ENCODE measurements around the gene CD151. TPM values are rescaled to one million over a fixed set of nuclear protein-coding genes. Genes with fewer than 3 reads are reported as not detected.

CD151 gene
- total RNA-seq, 1 donor from 2014 or later: 44.1 TPM

- DNase-seq: no peak
Observed at GRCh38 chr11:858053-858761, 25.5 kb downstream of the CD151 start.

- DNase-seq: no peak
Observed at GRCh38 chr11:858762-859339, 26.1 kb downstream of the CD151 start.

- peak; percentile 71 for DNase-seq
Observed at GRCh38 chr11:859394-860131, 26.8 kb downstream of the CD151 start.

GRCh38 chr11:860234-861104 lies 27.7 kb downstream of the CD151 start:
- DNase-seq: no peak

GRCh38 chr11:861105-861479 lies 28.3 kb downstream of the CD151 start:
- no peak for DNase-seq

GRCh38 chr11:862081-862661 lies 29.4 kb downstream of the CD151 start:
- no peak for DNase-seq

- DNase-seq: no peak
Observed at GRCh38 chr11:862696-863022, 29.9 kb downstream of the CD151 start.

- no peak for DNase-seq
Observed at GRCh38 chr11:863023-863909, 30.5 kb downstream of the CD151 start.

GRCh38 chr11:863910-864827 lies 31.4 kb downstream of the CD151 start:
- no peak for DNase-seq

GRCh38 chr11:864898-865297 lies 32.1 kb downstream of the CD151 start:
- DNase-seq: no peak

GRCh38 chr11:865462-866430 lies 33.0 kb downstream of the CD151 start:
- DNase-seq: no peak

- DNase-seq: no peak
Observed at GRCh38 chr11:866481-866880, 33.7 kb downstream of the CD151 start.

- DNase-seq: no peak
Observed at GRCh38 chr11:867856-868358, 35.2 kb downstream of the CD151 start.

GRCh38 chr11:868394-868793 lies 35.6 kb downstream of the CD151 start:
- no peak for DNase-seq

GRCh38 chr11:868802-869201 lies 36.0 kb downstream of the CD151 start:
- DNase-seq: no peak

- DNase-seq: no peak
Observed at GRCh38 chr11:869399-870126, 36.8 kb downstream of the CD151 start.

- no peak for DNase-seq
Observed at GRCh38 chr11:870127-870413, 37.3 kb downstream of the CD151 start.

- no peak for DNase-seq
Observed at GRCh38 chr11:870418-870817, 37.7 kb downstream of the CD151 start.

Data from occipital lobe (tissue), 2 donors.